ENCODE data around the gene LYZL1. TPM values are rescaled to one million over a fixed set of nuclear protein-coding genes. Genes with fewer than 3 reads are reported as not detected.

LYZL1 gene
- total RNA-seq, 1 experiment from 2014 or later, result not detected

DNA sequence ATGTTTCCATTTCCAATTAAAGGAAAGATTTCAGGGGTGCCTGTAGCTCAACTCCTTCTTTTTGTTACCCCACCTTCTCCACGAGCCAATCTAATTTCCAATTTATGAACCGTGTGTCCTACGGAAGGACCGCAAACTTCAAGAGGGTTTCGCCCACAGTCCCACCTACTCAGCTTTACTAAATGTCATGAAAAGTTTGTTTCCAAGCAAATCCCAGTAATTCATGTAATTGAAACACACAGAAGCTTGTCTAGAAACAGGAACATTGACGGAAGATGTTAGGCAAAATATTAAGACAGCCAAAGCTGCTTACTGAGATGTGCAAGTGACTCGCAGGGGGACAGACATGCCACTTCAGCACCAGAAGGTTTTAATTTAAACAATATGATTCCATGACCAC lies 32.9 kb upstream of the LYZL1 start:
- CTCF ChIA-PET, result interaction anchor here (1.4 kb wide), 1 partner anchor 16 kb away, joined by 3 read pairs; no protein-coding TSS in a partner anchor
- BruUV-seq (replicated peaks), result no TSS peak
- H3K36me3 ChIP-seq (ENCODE audit: control insufficient read depth in 1 of 2, insufficient read depth in 2 of 2, low read length in 2 of 2), result no peaks in the 10 kb centered on the region
- H3K9me3 ChIP-seq (ENCODE audit: control insufficient read depth in 1 of 2, insufficient read depth in 1 of 2, low read depth in 1 of 2, low read length in 2 of 2), result no peaks in the 10 kb centered on the region
- no peak overlapping the region for H2AFZ ChIP-seq (ENCODE audit: low read depth, low read length, poor library complexity, severe bottlenecking)
- no peaks in the 10 kb centered on the region for H3K4me1 ChIP-seq (ENCODE audit: control insufficient read depth in 1 of 2, insufficient read depth in 2 of 2, low read length in 2 of 2)
- no peak for ATAC-seq
- no peaks in the 10 kb centered on the region for H4K20me1 ChIP-seq (ENCODE audit: insufficient read depth)
- no peak overlapping the region for H3K4me3 ChIP-seq (replicated peaks in 1 of 2; ENCODE audit: low read depth in 1 of 2, low read length in 2 of 2)
- no peak overlapping the region for H3K9ac ChIP-seq (ENCODE audit: low read length)
- POLR2A ChIA-PET, result no interaction called here
- H3K4me2 ChIP-seq (ENCODE audit: low read length), result no peak overlapping the region
- no peak overlapping the region for H3K27ac ChIP-seq (ENCODE audit: low read depth, low read length)
- H3K79me2 ChIP-seq (ENCODE audit: insufficient read depth, low read length), result no peaks in the 10 kb centered on the region
- H3K9me2 ChIP-seq (ENCODE audit: insufficient read depth), result no peaks in the 10 kb centered on the region
- RAD21 ChIA-PET (ENCODE audit: low non-redundant PET in 1 of 2, low total read pairs in 2 of 2, uncharacterized antibody in 2 of 2, unreplicated experiment in 2 of 2), result no interaction called here
- intact Hi-C loops (cut with micrococcal nuclease), result no loop called here
- peaks cover 65% of the 10 kb centered on the region for H3K27me3 ChIP-seq (ENCODE audit: insufficient read depth, low read length)
- no peak for DNase-seq (ENCODE audit: low read depth, low spot score)
- TF ChIP-seq, protein P1, sequence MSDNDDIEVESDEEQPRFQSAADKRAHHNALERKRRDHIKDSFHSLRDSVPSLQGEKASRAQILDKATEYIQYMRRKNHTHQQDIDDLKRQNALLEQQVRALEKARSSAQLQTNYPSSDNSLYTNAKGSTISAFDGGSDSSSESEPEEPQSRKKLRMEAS (IDR thresholded peaks at IDR 0.05), result no peak
- TF ChIP-seq JUND (IDR thresholded peaks at IDR 0.05) (no peak), SRF (IDR thresholded peaks at IDR 0.05; ENCODE audit: low read depth) (no peak), POLR2AphosphoS5 (IDR thresholded peaks at IDR 0.05; ENCODE audit: low read depth, low read length) (no peak), EGR1 (IDR thresholded peaks at IDR 0.05; ENCODE audit: low read depth) (no peak)

DNA sequence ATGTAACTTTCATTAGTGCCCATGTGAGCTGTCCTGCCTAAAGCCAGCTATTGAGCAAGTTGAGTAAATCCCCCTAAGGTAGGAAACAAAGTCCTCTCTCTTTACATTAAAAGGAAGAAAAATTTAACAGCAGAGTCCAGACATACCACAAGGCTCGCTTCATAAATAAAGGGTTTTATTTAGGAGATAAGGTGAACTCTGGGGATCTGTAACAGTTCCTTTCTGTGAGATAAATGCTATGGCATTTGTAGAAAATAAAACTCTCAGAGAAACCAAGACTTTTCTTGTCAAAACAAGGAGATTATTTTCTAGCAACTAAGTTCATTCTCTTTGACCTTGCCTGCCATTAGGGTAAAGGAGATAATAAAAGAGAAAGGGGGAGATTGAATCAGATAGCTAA lies 32.3 kb upstream of the LYZL1 start:
- Histone ChIP-seq H3K4me1 (ENCODE audit: control insufficient read depth in 1 of 2, insufficient read depth in 2 of 2, low read length in 2 of 2) (no peaks in the 10 kb centered on the region), H3K4me2 (ENCODE audit: low read length) (no peak overlapping the region), H3K79me2 (ENCODE audit: insufficient read depth, low read length) (no peaks in the 10 kb centered on the region), H3K27ac (ENCODE audit: low read depth, low read length) (no peak overlapping the region), H3K9me3 (ENCODE audit: control insufficient read depth in 1 of 2, insufficient read depth in 1 of 2, low read depth in 1 of 2, low read length in 2 of 2) (no peaks in the 10 kb centered on the region), H4K20me1 (ENCODE audit: insufficient read depth) (no peaks in the 10 kb centered on the region), H3K9me2 (ENCODE audit: insufficient read depth) (no peaks in the 10 kb centered on the region), H3K9ac (ENCODE audit: low read length) (no peak overlapping the region), H3K27me3 (ENCODE audit: insufficient read depth, low read length) (peaks cover 61% of the 10 kb centered on the region), H3K36me3 (ENCODE audit: control insufficient read depth in 1 of 2, insufficient read depth in 2 of 2, low read length in 2 of 2) (no peaks in the 10 kb centered on the region), H3K4me3 (replicated peaks in 1 of 2; ENCODE audit: low read depth in 1 of 2, low read length in 2 of 2) (no peak overlapping the region), H2AFZ (ENCODE audit: low read depth, low read length, poor library complexity, severe bottlenecking) (no peak overlapping the region)
- ATAC-seq (no peak), DNase-seq (ENCODE audit: low read depth, low spot score) (no peak)
- RAD21 ChIA-PET (ENCODE audit: low non-redundant PET in 1 of 2, low total read pairs in 2 of 2, uncharacterized antibody in 2 of 2, unreplicated experiment in 2 of 2), result no interaction called here
- no peak for TF ChIP-seq SIN3A (IDR thresholded peaks at IDR 0.05; ENCODE audit: low read depth)
- no peak for TF ChIP-seq RAD21 (IDR thresholded peaks at IDR 0.05; ENCODE audit: low read depth)
- no peak for TF ChIP-seq CBX3 (IDR thresholded peaks at IDR 0.05; ENCODE audit: low read depth)
- TF ChIP-seq ZNF274 (IDR thresholded peaks at IDR 0.05; ENCODE audit: low read depth, low read length), result no peak
- no peak for TF ChIP-seq ELF1 (IDR thresholded peaks at IDR 0.05; ENCODE audit: borderline replicate concordance, low read depth)
- no peak for TF ChIP-seq CEBPB (IDR thresholded peaks at IDR 0.05; ENCODE audit: low read depth)
- TF ChIP-seq POLR2A (IDR thresholded peaks at IDR 0.05; ENCODE audit: borderline replicate concordance, extremely low read depth, insufficient read depth, insufficient read length), result no peak
- TF ChIP-seq, protein P2, sequence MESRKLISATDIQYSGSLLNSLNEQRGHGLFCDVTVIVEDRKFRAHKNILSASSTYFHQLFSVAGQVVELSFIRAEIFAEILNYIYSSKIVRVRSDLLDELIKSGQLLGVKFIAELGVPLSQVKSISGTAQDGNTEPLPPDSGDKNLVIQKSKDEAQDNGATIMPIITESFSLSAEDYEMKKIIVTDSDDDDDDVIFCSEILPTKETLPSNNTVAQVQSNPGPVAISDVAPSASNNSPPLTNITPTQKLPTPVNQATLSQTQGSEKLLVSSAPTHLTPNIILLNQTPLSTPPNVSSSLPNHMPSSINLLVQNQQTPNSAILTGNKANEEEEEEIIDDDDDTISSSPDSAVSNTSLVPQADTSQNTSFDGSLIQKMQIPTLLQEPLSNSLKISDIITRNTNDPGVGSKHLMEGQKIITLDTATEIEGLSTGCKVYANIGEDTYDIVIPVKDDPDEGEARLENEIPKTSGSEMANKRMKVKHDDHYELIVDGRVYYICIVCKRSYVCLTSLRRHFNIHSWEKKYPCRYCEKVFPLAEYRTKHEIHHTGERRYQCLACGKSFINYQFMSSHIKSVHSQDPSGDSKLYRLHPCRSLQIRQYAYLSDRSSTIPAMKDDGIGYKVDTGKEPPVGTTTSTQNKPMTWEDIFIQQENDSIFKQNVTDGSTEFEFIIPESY (IDR thresholded peaks at IDR 0.05; ENCODE audit: extremely low read depth, insufficient replicate concordance, low read length), result no peak
- TF ChIP-seq FOSL1 (IDR thresholded peaks at IDR 0.05; ENCODE audit: low read depth), result no peak
- TF ChIP-seq, protein P1 (IDR thresholded peaks at IDR 0.05), result no peak
- CTCF ChIA-PET, result interaction anchor here (0.5 kb wide), 1 partner anchor 15 kb away, joined by 3 read pairs; no protein-coding TSS in a partner anchor
- intact Hi-C loops (cut with micrococcal nuclease), result no loop called here
- POLR2A ChIA-PET, result no interaction called here
- no TSS peak for BruUV-seq (replicated peaks)
